ENCODE measurements around the gene LMO1. TPM values are rescaled to one million over a fixed set of nuclear protein-coding genes. Genes with fewer than 3 reads are reported as not detected.

Gene LMO1
- total and polyA plus RNA-seq, 5 donors from 2014 or later, result 0.24 TPM; not detected in 4

DNA sequence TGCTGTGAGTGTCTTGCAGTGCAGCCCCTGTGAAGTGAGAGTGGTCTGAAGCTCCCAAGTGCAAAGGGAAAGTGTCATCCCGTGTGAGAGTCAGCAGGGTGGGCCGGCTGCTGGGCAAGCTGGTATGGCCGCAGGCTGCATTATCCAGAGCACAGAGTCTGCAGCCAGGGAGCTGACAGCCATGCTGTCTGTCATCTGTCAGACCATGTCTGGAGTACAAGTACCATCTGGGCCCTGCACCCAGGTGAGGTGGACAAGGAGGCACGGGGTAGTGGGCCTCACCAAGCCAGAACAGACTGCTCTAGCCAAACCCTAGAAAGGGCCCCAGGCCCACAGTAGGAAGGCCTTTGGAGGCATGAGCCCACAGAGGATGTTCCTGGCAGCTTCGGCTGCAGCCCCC lies 20.2 kb downstream of the LMO1 start:
- Histone ChIP-seq H3K27ac (ENCODE audit: insufficient read depth, low read length, poor library complexity, severe bottlenecking) (no peak overlapping the region), H3K4me1 (ENCODE audit: control insufficient read depth, insufficient read depth, low read length, poor library complexity, severe bottlenecking) (no peaks in the 10 kb centered on the region), H3K36me3 (ENCODE audit: control insufficient read depth, insufficient read depth, low read length) (no peaks in the 10 kb centered on the region), H3K4me3 (ENCODE audit: low read depth, low read length) (no peak overlapping the region), H3K27me3 (ENCODE audit: control insufficient read depth, insufficient read depth, low read length) (no peaks in the 10 kb centered on the region), H3K9me3 (ENCODE audit: control insufficient read depth in 2 of 2, low read length in 2 of 2) (no peaks in the 10 kb centered on the region)
- no peak overlapping the region for H3K27ac Mint-ChIP-seq
- no peaks in the 10 kb centered on the region for H3K4me1 Mint-ChIP-seq
- no peaks in the 10 kb centered on the region for H3K36me3 Mint-ChIP-seq
- peaks cover 0 to 3% (median 0%) of the 10 kb centered on the region in 7 donors for H3K9me3 Mint-ChIP-seq
- no peak for ATAC-seq (ENCODE audit: low read depth in 2 of 2)
- H3K4me3 Mint-ChIP-seq, result no peak overlapping the region
- H3K27me3 Mint-ChIP-seq, result no peaks in the 10 kb centered on the region
- no peak for DNase-seq

GRCh38 chr11:8242499-8243280 lies 21.0 kb downstream of the LMO1 start:
- H3K27ac ChIP-seq (ENCODE audit: insufficient read depth, low read length, poor library complexity, severe bottlenecking), result no peak overlapping the region
- no peak overlapping the region for H3K4me3 ChIP-seq (ENCODE audit: low read depth, low read length)
- no peaks in the 10 kb centered on the region for H3K36me3 Mint-ChIP-seq
- H3K4me3 Mint-ChIP-seq, result no peak overlapping the region
- DNase-seq (no peak), ATAC-seq (ENCODE audit: low read depth in 2 of 2) (no peak)
- H3K9me3 Mint-ChIP-seq, result peaks cover 0 to 3% (median 0%) of the 10 kb centered on the region in 7 donors
- no peaks in the 10 kb centered on the region for H3K27me3 ChIP-seq (ENCODE audit: control insufficient read depth, insufficient read depth, low read length)
- no peaks in the 10 kb centered on the region for H3K4me1 ChIP-seq (ENCODE audit: control insufficient read depth, insufficient read depth, low read length, poor library complexity, severe bottlenecking)
- no peaks in the 10 kb centered on the region for H3K4me1 Mint-ChIP-seq
- H3K9me3 ChIP-seq (ENCODE audit: control insufficient read depth in 2 of 2, low read length in 2 of 2), result no peaks in the 10 kb centered on the region
- H3K27me3 Mint-ChIP-seq, result no peaks in the 10 kb centered on the region
- no peaks in the 10 kb centered on the region for H3K36me3 ChIP-seq (ENCODE audit: control insufficient read depth, insufficient read depth, low read length)
- H3K27ac Mint-ChIP-seq, result no peak overlapping the region

- H3K36me3 ChIP-seq (ENCODE audit: control insufficient read depth, insufficient read depth, low read length), result no peaks in the 10 kb centered on the region
- Mint-ChIP-seq H3K4me3 (no peak overlapping the region), H3K36me3 (no peaks in the 10 kb centered on the region), H3K27me3 (no peaks in the 10 kb centered on the region), H3K9me3 (peaks cover 0 to 3% (median 0%) of the 10 kb centered on the region in 7 donors), H3K4me1 (no peaks in the 10 kb centered on the region), H3K27ac (no peak overlapping the region)
- DNase-seq (no peak), ATAC-seq (ENCODE audit: low read depth in 2 of 2) (no peak)
- H3K9me3 ChIP-seq (ENCODE audit: control insufficient read depth in 2 of 2, low read length in 2 of 2), result no peaks in the 10 kb centered on the region
- no peak overlapping the region for H3K4me3 ChIP-seq (ENCODE audit: low read depth, low read length)
- H3K27me3 ChIP-seq (ENCODE audit: control insufficient read depth, insufficient read depth, low read length), result no peaks in the 10 kb centered on the region
- no peaks in the 10 kb centered on the region for H3K4me1 ChIP-seq (ENCODE audit: control insufficient read depth, insufficient read depth, low read length, poor library complexity, severe bottlenecking)
- no peak overlapping the region for H3K27ac ChIP-seq (ENCODE audit: insufficient read depth, low read length, poor library complexity, severe bottlenecking)
Observed at GRCh38 chr11:8242118-8242475, 21.6 kb downstream of the LMO1 start.

GRCh38 chr11:8241373-8242117 lies 22.1 kb downstream of the LMO1 start:
- ATAC-seq (ENCODE audit: low read depth in 2 of 2) (no peak), DNase-seq (no peak)
- Mint-ChIP-seq H3K36me3 (no peaks in the 10 kb centered on the region), H3K27ac (peak overlapping the region in 1 of 3 donors; percentile 44), H3K9me3 (peaks cover 0 to 3% (median 0%) of the 10 kb centered on the region in 7 donors), H3K4me1 (no peaks in the 10 kb centered on the region), H3K27me3 (no peaks in the 10 kb centered on the region), H3K4me3 (no peak overlapping the region)
- Histone ChIP-seq H3K9me3 (ENCODE audit: control insufficient read depth in 2 of 2, low read length in 2 of 2) (no peaks in the 10 kb centered on the region), H3K4me1 (ENCODE audit: control insufficient read depth, insufficient read depth, low read length, poor library complexity, severe bottlenecking) (no peaks in the 10 kb centered on the region), H3K27ac (ENCODE audit: insufficient read depth, low read length, poor library complexity, severe bottlenecking) (no peak overlapping the region), H3K27me3 (ENCODE audit: control insufficient read depth, insufficient read depth, low read length) (no peaks in the 10 kb centered on the region), H3K36me3 (ENCODE audit: control insufficient read depth, insufficient read depth, low read length) (no peaks in the 10 kb centered on the region), H3K4me3 (ENCODE audit: low read depth, low read length) (no peak overlapping the region)

GRCh38 chr11:8239536-8240228 lies 24.0 kb downstream of the LMO1 start:
- H3K4me3 Mint-ChIP-seq, result no peak overlapping the region
- ATAC-seq (ENCODE audit: low read depth in 2 of 2), result no peak

GRCh38 chr11:8239040-8239439 lies 24.6 kb downstream of the LMO1 start:
- no peak overlapping the region for H3K27ac Mint-ChIP-seq
- no peaks in the 10 kb centered on the region for H3K36me3 Mint-ChIP-seq
- Histone ChIP-seq H3K4me1 (ENCODE audit: control insufficient read depth, insufficient read depth, low read length, poor library complexity, severe bottlenecking) (peaks cover 5% of the 10 kb centered on the region), H3K27me3 (ENCODE audit: control insufficient read depth, insufficient read depth, low read length) (no peaks in the 10 kb centered on the region), H3K36me3 (ENCODE audit: control insufficient read depth, insufficient read depth, low read length) (no peaks in the 10 kb centered on the region), H3K4me3 (ENCODE audit: low read depth, low read length) (no peak overlapping the region), H3K27ac (ENCODE audit: insufficient read depth, low read length, poor library complexity, severe bottlenecking) (no peak overlapping the region), H3K9me3 (ENCODE audit: control insufficient read depth in 2 of 2, low read length in 2 of 2) (no peaks in the 10 kb centered on the region)
- peaks cover 0 to 3% (median 0%) of the 10 kb centered on the region in 7 donors for H3K9me3 Mint-ChIP-seq
- H3K27me3 Mint-ChIP-seq, result no peaks in the 10 kb centered on the region
- H3K4me1 Mint-ChIP-seq, result peaks cover 4 to 18% (median 11%) of the 10 kb centered on the region in 4 donors
- no peak for ATAC-seq (ENCODE audit: low read depth in 2 of 2)
- H3K4me3 Mint-ChIP-seq, result no peak overlapping the region
- DNase-seq, result no peak

More at GRCh38 chr11:8239536-8240228, 24.0 kb downstream of the LMO1 start:
- H3K36me3 ChIP-seq (ENCODE audit: control insufficient read depth, insufficient read depth, low read length), result no peaks in the 10 kb centered on the region
- Mint-ChIP-seq H3K4me1 (peaks cover 4 to 12% (median 10%) of the 10 kb centered on the region in 4 donors), H3K27ac (no peak overlapping the region), H3K27me3 (no peaks in the 10 kb centered on the region), H3K36me3 (no peaks in the 10 kb centered on the region), H3K9me3 (peaks cover 0 to 3% (median 0%) of the 10 kb centered on the region in 7 donors)
- H3K4me1 ChIP-seq (ENCODE audit: control insufficient read depth, insufficient read depth, low read length, poor library complexity, severe bottlenecking), result peaks cover 4% of the 10 kb centered on the region
- no peak overlapping the region for H3K27ac ChIP-seq (ENCODE audit: insufficient read depth, low read length, poor library complexity, severe bottlenecking)
- H3K9me3 ChIP-seq (ENCODE audit: control insufficient read depth in 2 of 2, low read length in 2 of 2), result no peaks in the 10 kb centered on the region
- no peaks in the 10 kb centered on the region for H3K27me3 ChIP-seq (ENCODE audit: control insufficient read depth, insufficient read depth, low read length)
- H3K4me3 ChIP-seq (ENCODE audit: low read depth, low read length), result no peak overlapping the region
- DNase-seq, result no peak

DNA sequence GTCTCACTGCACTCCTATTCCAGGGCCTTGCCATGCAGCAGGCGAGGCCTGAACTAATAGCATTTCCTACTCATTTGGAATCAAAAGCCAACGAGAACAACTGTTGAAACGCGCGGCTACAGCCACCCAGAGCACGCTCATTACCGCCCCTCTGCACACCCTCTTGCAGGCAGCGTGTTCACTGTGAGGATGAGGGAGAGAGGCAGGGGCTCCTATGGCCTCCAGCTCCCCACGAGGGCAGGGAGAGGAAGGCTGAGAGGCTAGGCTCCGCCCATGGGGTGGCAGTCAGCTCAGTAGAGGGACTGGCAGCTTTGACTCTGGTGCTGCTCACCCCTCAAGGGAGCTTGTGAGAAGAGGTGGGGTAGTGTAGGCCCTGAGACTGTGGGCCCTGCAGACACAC lies 26.2 kb downstream of the LMO1 start:
- Histone ChIP-seq H3K27ac (ENCODE audit: insufficient read depth, low read length, poor library complexity, severe bottlenecking) (no peak overlapping the region), H3K27me3 (ENCODE audit: control insufficient read depth, insufficient read depth, low read length) (no peaks in the 10 kb centered on the region), H3K9me3 (ENCODE audit: control insufficient read depth in 2 of 2, low read length in 2 of 2) (no peaks in the 10 kb centered on the region), H3K4me1 (ENCODE audit: control insufficient read depth, insufficient read depth, low read length, poor library complexity, severe bottlenecking) (peaks cover 5% of the 10 kb centered on the region), H3K36me3 (ENCODE audit: control insufficient read depth, insufficient read depth, low read length) (no peaks in the 10 kb centered on the region), H3K4me3 (ENCODE audit: low read depth, low read length) (no peak overlapping the region)
- peaks cover 0 to 3% (median 0%) of the 10 kb centered on the region in 7 donors for H3K9me3 Mint-ChIP-seq
- no peaks in the 10 kb centered on the region for H3K27me3 Mint-ChIP-seq
- DNase-seq (no peak), ATAC-seq (ENCODE audit: low read depth in 2 of 2) (no peak)
- H3K36me3 Mint-ChIP-seq, result no peaks in the 10 kb centered on the region
- peaks cover 4 to 18% (median 11%) of the 10 kb centered on the region in 4 donors for H3K4me1 Mint-ChIP-seq
- H3K4me3 Mint-ChIP-seq, result no peak overlapping the region
- no peak overlapping the region for H3K27ac Mint-ChIP-seq

All from CD4-positive, CD25-positive, alpha-beta regulatory T cell (primary cell).